Stimulated activated CD8-positive, alpha-beta memory T cell treated with anti-CD3 and anti-CD28 coated beads, Interleukin-15, amount 100 ng/mL, for 24 hours (primary cell): ENCODE data around the gene SSH3.

Experiments
- DNase-seq: peaks from one replicate; pipeline ENCODE4 v3.0.0-alpha.2; 2020; ENCODE audit warnings: low read depth

SSH3 gene

DNA sequence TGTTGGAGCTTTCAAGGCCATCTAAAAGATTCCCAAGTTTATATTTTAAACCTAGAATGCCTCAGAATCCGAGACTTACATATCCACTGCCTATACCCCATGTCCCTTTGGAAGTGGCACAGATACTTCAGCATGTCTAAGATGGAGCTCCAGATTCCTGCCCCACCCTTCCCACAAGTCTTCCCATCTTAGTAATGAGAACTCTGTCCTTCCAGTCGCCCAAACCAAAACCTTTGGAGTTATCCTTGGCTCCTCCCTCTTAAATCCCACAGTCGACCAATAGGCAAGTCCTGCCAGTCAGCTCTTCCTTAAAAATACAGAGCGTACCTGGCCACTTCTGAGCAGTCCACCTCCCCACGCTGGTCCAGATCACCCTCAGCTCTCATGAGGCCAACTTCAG is 45.7 kb downstream of the SSH3 start:
- DNase-seq, result no peak

DNA sequence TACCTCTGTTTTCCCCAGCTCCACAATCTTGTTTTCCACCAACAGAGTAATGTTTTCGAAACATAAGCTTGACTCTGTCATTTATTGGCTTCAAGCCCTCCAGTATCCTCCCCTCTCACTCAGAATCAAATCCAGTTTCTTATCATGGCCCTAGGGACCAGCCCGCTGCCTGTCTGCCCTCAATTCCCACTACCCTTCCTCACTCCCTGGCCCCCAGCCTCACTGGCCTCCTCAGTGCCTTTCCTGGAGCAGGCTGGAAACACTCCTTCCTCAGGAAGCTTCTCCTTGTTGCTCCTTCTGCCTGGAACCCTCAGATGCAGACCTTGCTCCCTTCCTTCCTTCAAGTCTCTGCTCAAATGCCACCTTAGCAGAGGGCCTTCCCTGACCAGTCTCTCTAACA is 46.1 kb downstream of the SSH3 start:
- DNase-seq, result no peak

DNA sequence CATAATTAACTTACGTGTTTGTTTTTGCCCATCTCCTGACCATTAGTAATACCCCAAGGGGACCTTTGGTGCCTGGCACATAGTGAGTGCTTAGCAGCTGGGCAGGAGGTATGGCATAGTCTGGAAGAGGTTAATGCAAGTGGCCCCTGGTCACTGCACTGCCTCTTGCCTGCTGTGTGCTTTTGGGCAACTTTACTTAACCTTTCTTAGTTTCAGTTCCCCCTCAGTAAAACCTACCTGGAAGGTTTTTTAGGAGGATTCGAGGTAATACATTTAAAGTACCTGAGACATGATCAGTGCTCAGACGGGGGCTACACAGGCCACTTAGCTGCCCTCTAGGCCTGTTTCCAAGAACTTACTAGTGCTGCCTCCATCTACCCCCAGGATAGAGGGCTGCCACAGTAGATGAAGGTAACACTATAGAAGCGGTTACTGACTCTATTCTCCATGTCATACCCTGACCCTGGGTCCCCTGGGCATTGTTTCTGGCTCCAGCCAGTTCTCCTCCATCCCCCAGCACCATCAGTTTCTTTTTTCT is 46.7 kb downstream of the SSH3 start:
- no peak for DNase-seq

DNA sequence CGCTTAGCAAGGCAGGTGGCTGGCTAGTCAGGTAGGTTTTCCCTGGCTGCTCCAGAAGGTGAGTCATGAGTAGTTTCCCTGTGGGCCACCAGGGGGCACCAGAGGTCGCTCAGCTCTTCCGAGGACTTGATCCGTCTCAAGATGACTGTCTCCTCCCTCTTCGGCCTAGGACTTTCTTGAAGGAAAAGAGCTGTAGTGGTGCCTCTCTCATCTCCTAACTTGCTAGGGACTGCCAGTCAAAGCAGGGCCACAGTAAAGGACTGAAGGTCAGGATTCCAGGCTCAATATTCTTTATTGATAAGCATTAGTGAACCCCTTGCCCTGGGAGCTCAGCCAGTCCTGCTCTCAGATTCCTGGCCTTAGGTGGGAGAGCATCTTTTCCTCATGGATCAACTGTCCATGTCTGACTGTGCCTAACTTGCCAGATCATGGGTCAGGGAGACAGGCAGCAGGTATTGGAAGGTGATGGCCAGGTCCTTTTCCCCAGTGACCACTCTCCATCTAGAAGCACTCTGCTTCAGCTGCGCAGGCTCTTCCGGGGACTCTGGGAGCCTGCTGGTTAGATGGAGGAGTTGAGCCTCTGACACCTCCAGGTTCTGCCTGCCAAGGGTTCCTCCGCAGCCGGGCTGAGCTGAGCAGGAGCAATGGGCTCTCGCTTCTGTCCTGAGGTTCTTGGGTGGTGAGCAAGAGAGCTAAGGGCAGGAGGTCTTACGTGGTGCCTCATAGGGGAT is 48.1 kb downstream of the SSH3 start:
- DNase-seq, result no peak

DNA sequence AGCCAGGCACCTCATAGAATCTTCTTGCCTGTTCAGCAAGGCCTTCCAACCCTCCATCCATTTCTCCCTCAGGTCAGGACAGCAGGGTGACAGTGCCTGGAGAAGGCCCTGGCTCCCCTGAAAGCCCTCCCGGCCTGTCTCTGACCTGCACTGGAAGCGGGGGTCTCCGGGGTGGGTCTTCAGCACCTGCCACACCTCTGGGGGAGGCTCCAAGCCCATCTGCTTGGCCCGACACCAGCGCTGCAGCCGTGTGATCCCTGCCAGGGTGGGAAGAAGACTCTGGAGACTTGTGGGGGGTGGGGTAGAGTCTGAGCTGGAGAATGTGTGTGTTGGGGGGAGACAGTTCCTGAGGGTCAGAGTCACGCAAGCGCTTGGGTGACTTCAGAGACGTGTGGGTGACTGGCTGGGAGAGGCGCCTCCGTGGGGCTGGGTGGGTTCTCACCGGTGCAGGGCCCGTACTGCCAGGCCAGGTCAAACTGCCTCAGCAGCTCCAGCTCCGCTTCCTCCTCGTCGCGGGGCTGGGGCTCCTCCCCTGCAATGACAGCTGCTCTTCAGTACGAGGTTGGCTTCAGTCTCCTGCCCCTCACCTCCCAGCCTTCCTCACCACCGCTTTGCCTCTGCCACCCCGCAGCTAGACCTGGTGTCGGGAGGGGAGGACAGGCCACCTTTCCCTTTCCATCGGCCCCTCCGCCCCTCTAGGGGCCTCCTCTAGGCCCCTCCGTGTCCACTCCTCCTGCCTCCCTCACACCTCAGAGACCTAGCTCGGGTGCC is 49.4 kb downstream of the SSH3 start:
- DNase-seq, result no peak

DNA sequence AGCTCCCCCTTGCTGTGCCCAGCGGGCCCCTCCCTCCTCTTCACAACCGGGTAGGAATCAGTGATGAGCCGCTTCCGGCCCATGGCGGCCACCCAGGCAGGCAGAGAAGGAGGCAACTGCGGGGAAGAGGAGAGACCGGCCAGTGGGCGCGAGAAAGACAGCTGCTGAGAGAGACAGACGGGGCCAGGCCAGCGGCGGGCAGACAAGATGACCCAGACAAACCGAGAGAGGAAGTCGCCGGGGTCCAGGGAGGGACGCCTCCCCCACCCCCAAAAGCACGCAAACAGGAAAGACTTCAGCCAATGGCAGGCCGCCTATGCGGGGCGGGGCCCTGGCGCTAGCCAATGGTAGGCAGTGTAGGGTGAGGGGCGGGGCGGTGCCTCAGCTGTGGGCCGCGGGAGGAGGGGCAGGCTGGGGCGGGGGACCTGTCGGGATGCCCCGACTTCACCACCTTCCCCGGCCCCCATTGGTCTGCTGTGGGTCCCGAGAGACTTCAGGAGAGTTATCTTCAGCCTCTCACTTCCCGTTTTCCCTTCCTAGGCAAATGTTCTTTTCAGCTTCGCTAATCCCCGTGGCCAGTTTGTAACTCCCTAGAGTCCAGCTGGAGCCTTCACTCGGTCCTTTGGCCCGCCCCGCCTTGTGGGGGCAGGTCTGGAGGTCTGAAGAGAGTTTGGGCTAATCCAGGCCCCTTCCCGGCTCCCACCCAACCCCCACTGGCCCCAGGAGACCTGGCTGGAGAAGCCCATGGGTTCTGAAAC is 50.2 kb downstream of the SSH3 start, which contains the start of gene POLD4:
TSS of gene POLD4 (minus strand) at position 230 of the 758 bp plus-strand sequence. CDS start at position 83, 147 bp downstream.
- DNase-seq, result peak; percentile 85

DNA sequence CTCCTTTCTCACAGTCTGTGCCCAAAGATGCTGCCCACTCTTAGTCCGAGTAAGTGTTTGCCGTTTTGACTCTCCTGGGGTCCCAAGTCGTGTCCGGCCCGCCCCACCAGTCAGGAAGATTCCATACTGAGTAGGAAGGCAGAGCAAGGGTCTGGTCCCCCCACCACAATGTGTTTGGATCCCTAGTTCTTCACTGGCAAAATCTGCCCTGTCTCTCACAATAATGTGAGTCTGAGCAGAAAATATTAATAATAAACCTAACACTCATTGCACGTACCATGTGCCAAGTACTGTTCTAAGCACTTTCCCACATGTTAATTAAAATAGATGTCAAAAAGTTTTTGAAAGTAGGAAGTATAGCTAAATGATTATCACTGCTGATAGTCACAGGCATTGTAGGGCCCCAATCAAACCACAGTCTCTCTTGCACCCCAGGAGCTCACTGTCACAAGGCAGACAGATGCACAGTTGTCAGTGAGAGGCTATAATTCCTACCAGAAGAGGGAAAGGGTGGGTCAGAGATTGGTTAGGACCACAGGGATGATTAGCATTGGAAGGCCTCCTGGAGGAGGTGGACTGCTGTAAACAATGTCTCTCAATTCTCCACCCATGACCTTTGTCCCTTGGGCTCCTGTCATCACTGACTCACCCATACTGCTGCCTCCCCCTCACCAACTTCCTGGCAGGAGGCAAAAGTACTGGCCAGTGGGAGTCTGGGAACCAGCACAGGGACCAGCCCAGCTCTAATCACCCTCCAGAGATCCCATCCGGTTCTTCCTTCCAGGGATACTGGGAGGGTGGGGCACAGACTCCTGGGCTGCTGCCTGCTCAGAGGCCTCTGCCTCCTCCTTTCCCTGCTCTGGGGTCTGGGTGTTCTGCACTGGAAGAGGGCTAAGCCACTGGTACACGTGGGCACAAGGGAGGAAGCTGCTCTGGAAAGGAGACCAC is 51.0 kb downstream of the SSH3 start:
- no peak for DNase-seq

DNA sequence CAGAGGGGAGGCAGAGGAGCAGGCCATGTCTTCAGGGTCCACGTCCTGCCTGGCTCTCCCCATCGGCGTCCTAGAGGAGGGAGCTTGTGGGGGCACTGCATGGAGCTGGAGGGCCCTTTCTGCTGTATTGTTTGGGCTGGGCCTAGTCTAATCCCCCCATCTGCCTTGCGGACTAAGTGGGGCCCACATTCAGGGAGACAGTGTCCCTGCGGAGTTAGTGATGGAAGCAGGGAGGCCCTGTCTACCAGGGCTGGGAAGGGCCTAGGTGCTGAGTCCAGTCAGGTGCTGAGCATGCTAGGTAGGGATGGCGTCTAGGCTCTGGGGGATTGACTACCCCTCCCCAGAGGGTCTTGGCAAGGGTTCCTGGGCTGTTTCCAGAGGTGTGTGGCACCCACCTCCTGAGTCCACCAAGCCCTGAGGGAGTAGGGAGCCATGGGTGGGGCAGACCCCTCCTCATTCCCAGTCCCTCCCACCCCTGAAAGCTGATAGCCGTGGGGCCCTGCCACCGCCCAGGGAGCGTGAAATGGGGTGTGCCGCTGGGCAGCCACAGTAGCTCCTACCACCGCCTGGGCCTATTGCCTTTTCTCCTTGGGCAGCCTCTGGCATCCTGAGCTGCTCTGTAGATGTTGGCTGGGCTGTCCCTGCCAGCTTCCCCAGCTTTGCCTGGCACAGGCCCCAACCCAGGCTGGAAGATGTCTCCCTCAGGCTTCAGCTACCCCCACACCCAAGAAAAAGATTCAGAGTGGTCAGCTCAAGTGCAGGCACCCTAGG is 51.9 kb downstream of the SSH3 start:
- DNase-seq, result no peak

DNA sequence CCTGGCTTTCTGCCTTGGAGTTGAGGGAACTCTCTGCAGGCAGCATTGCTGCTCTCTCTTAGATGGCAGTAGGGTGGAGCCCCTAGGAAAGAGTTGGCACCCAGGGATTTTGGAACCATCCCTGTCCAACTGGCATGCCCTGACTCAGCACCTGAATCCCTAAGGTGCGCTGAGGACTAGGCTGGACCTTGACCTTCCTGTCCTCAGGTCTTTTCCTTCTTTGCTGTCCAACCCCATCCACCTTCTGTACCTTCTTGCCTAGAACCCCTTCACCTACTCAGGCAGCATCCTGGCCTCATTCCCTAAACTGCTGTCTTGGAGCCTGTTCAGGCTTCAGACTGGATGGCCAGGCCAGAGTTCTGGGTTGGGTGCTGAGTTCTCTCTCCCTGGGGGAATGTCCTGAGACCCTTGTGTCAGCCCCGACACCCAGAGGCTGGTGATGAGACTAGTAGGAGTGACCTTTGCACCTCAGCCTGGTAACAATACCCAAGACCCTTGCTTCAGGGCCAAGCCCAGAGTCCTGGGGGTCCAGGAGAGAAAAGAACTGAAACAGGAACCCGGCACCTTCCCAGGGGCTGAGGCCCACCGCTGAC is 52.6 kb downstream of the SSH3 start:
- DNase-seq, result no peak

DNA sequence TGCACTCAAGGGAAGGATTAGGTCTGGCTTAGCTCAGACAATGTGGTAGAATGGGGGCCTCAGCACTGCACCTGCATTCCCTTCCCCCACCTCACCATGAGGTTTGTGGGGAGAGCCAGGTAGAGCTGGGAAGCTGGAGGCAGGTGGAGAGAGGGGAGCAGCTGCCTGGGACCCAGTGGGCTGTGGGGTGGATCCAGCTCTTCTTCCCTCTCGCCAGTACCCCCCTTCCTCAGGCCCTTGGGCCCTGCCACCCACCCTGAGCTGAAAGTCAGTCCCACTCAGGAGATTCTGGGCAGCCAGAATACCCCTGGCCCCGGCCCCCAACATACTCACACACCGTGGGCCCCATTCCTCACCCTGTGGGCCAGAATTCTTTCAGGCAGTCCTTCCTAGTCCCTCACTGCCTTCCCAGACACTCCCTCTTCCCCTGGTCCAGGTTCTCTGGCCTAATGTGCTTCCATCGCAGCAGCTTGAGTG is 53.1 kb downstream of the SSH3 start:
- no peak for DNase-seq

DNA sequence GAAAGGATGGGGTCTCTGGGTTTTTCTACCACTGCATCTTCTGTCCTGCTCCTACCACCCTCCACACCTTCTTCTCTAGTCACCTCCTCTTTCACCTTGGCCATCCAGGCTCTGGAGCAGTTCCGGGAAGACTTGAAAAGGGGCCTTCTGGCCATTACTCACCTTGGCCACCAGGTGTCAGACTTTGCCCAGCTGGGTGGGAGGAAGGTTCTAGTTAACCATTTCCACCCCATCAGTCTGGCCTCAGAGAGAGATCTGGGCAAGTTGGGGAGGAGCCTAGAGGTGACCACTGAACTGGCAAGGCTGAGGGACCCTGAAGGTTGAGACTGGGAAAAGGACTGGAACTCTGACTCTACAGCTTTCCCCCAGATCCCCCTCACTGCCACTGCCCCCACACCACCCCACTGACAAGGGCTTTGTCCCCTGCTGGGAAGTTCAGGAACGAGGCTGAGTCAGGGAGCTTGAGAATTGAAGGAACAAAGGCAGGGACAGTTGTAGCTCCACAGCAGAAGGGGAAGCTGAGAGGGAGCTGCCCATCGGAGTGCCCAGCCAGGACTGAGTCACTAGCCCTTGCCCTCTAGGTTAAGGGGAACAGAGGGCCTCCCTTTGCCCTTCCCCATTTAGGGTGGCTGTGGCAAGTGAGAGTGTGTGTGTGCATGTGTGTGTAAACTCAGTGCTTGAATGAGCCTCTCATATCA is 53.7 kb downstream of the SSH3 start:
- no peak for DNase-seq

DNA sequence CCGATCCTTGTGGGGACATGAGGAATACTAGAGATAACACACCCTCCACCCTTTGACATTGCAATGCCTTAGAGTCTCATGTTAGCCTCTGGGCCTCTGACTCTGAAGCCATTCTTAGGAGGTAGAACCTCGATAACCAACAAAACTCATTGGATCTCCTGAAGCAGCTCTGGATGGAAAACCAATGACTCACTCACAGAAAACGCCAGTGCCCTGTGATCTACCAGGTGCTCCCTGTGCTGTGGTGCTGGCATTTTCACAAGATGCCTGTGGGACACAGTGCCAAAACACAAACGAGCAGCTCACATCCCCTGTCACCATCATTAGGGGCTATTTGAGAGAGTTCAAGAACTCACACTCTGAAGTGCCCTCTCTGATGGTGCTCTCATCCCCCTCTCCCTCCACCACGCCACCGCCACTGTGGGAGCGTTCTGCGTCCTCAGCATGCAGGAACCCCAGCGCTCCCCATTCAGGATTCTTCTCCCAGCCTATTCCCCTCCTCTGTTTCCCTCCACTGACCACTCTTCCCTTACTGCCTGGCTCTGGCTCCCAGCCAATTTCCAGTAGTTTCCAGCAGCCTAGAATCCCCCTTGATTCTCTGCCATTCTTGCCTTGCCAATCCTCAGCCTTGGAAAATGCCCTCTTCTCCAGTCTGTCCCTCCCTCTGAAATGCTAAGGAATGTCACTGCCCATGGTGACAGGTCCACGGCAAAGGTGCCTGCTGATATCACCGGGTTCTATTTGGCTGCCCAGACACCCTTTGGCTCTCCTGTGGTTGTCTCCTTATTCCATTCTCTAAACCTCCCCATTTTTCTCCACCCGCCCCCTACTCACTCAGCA is 54.7 kb downstream of the SSH3 start:
- no peak for DNase-seq
